GM12878 (cell line): ENCODE measurements around the gene FHIP2A. TPM values are rescaled to one million over a fixed set of nuclear protein-coding genes. Genes with fewer than 3 reads are reported as not detected.
"Not testable (repeated sequence)": the region's sequence is repeated elsewhere in the genome, so short reads cannot be mapped to it uniquely, and the experiment has no call there.

ENCODE experiments used
- ATAC-seq: fragments of 200-7000 bp; cut with Tn5 transposase; 3 replicates; pipeline ENCODE4 v1.9.1; 2020; ENCODE audit warnings: mild to moderate bottlenecking, moderate library complexity
- BruUV-seq: library from RNA; stranded (reverse); fragments of 400-500 nt; replicated peaks from 2 replicates; lab custom pipeline; 2021; lab: Mats Ljungman, UMichigan
- CTCF ChIA-PET: fragments of 300-600 bp; sonication (Branson Sonifier 250); formaldehyde crosslinking; extraction: SDS; loops from one replicate; lab custom pipeline; 2021; ENCODE audit warnings: inconsistent platforms; lab: Yijun Ruan, JAX
- POLR2A ChIA-PET: fragments of 350-600 bp; formaldehyde crosslinking; extraction: SDS; loops from one replicate; lab custom pipeline; 2021; ENCODE audit warnings: inconsistent platforms; lab: Charles Lee
- RAD21 ChIA-PET: fragments of 300-600 bp; sonication (Branson Sonifier 250); formaldehyde crosslinking; loops from one replicate; lab custom pipeline; 2023; ENCODE audit warnings: antibody characterized with exemption; ENCODE audit not compliant: unreplicated experiment; lab: Charles Lee
- SMC1A ChIA-PET: fragments of 300-600 bp; sonication (Branson Sonifier 250); formaldehyde crosslinking; loops from one replicate; lab custom pipeline; 2023; ENCODE audit not compliant: unreplicated experiment, uncharacterized antibody; lab: Charles Lee
- DNase-seq: peaks from one replicate; pipeline ENCODE4 v3.0.0-alpha.2; 2011; ENCODE audit warnings: low read depth, low spot score
- FAIRE-seq: peaks from 3 replicates; lab custom pipeline; 2011; peaks lifted over from hg19 to GRCh38; lab: Jason Lieb, UNC
- H2AFZ ChIP-seq: 2 replicates; pipeline ENCODE4 v1.6.0; 2011; ENCODE audit warnings: low read depth, low read length, control low read depth; ENCODE audit not compliant: control insufficient read depth
- H3K27ac ChIP-seq: 2 replicates; pipeline ENCODE4 v1.5.1; 2011; ENCODE audit warnings: control low read depth; ENCODE audit not compliant: control insufficient read depth, insufficient read depth
- H3K27me3 ChIP-seq, 2 experiments: replicated peaks in 1 of 2; 2 replicates each; pipeline versions ENCODE4 v1.6.0 to v1.6.1; 2011; ENCODE audit warnings: low read length in 1 of 2; ENCODE audit not compliant: control insufficient read depth in 2 of 2, insufficient read depth in 2 of 2
- H3K36me3 ChIP-seq, 2 experiments: 2 replicates each; pipeline ENCODE4 v1.5.1; 2011; ENCODE audit warnings: low read length in 1 of 2; ENCODE audit not compliant: control insufficient read depth in 2 of 2, insufficient read depth in 2 of 2
- H3K4me1 ChIP-seq: 2 replicates; pipeline ENCODE4 v1.6.1; 2011; ENCODE audit warnings: mild to moderate bottlenecking, low read length, moderate library complexity, mixed read lengths; ENCODE audit not compliant: control insufficient read depth, insufficient read depth
- H3K4me2 ChIP-seq: 2 replicates; pipeline ENCODE4 v1.6.0; 2011; ENCODE audit warnings: control low read depth; ENCODE audit not compliant: control insufficient read depth, insufficient read depth
- H3K4me3 ChIP-seq: fragments of 200-600 bp; sonication (generic); 2 replicates; pipeline ENCODE4 v1.5.1; 2016
- H3K79me2 ChIP-seq: 2 replicates; pipeline ENCODE4 v1.6.0; 2011; ENCODE audit warnings: low read length; ENCODE audit not compliant: control insufficient read depth, insufficient read depth
- H3K9ac ChIP-seq: 2 replicates; pipeline ENCODE4 v1.8.0; 2011; ENCODE audit warnings: low read length, control low read depth, mixed read lengths; ENCODE audit not compliant: control insufficient read depth, insufficient read depth
- H3K9me3 ChIP-seq: replicated peaks from 3 replicates; pipeline ENCODE4 v1.5.1; 2011; ENCODE audit warnings: mild to moderate bottlenecking, low read length; ENCODE audit not compliant: control insufficient read depth, insufficient read depth
- H4K20me1 ChIP-seq: 2 replicates; pipeline ENCODE4 v1.6.0; 2011; ENCODE audit not compliant: control insufficient read depth, insufficient read depth
- BCLAF1 ChIP-seq: fragments of 450-650 bp; IDR thresholded peaks from 2 replicates; pipeline ENCODE4 v1.6.1; 2017; ENCODE audit warnings: antibody characterized with exemption, mild to moderate bottlenecking, moderate library complexity
- CBX3 ChIP-seq: fragments of 200-600 bp; sonication (generic); IDR thresholded peaks from 2 replicates; pipeline ENCODE4 v1.6.1; 2016; ENCODE audit warnings: low read depth, borderline replicate concordance
- CHD2 ChIP-seq: IDR thresholded peaks from 2 replicates; pipeline ENCODE4 v1.6.1; 2011; ENCODE audit warnings: low read depth, low read length, improper control_type of control experiment, borderline replicate concordance
- CHD4 ChIP-seq: fragments of 200-600 bp; sonication (generic); IDR thresholded peaks from 2 replicates; pipeline ENCODE4 v1.6.1; 2016; ENCODE audit warnings: mild to moderate bottlenecking
- ETV6 ChIP-seq, 2 experiments: fragments of 450-650 bp in 1 of 2; IDR thresholded peaks in 1 of 2; conservative IDR thresholded peaks in 1 of 2; 2 replicates each; pipeline ENCODE4 v1.6.1; 2014; ENCODE audit warnings: antibody characterized with exemption in 1 of 2, borderline replicate concordance in 1 of 2, low read depth in 1 of 2, mild to moderate bottlenecking in 1 of 2, moderate library complexity in 1 of 2
- MYC ChIP-seq: IDR thresholded peaks from 2 replicates; pipeline ENCODE4 v1.6.1; 2011; ENCODE audit warnings: mild to moderate bottlenecking, low read length, moderate library complexity, inconsistent platforms; ENCODE audit not compliant: insufficient read depth, insufficient replicate concordance, insufficient read length, severe bottlenecking
- SIX5 ChIP-seq: IDR thresholded peaks from 2 replicates; pipeline ENCODE4 v1.6.1; 2011; ENCODE audit warnings: mild to moderate bottlenecking, low read depth, low read length, moderate library complexity; ENCODE audit not compliant: severe bottlenecking
- SKIL ChIP-seq: fragments of 450-650 bp; IDR thresholded peaks from 2 replicates; pipeline ENCODE4 v1.6.1; 2017; ENCODE audit warnings: mild to moderate bottlenecking, low read depth, inconsistent platforms; ENCODE audit not compliant: poor library complexity, severe bottlenecking
- SP1 ChIP-seq: IDR thresholded peaks from one replicate; pipeline ENCODE4 v1.6.1; 2011; ENCODE audit warnings: low read depth, low read length
- WGBS: methylation state at CpG from one replicate; pipeline ENCODE4 v1.1.6; 2016; ENCODE audit warnings: low lambda C conversion rate; ENCODE audit not compliant: insufficient replicate concordance, insufficient coverage; ENCODE audit errors: missing lambda C conversion rate; 5-methylcytosine and 5-hydroxymethylcytosine counted together
- in situ Hi-C: fragments of 300-500 bp; cut with MboI; formaldehyde crosslinking; loops from 9 replicates; pipeline ENCODE4 v1.14.3; 2018; ENCODE audit warnings: mixed read lengths
- intact Hi-C: fragments of 100-400 bp; cut with micrococcal nuclease; formaldehyde crosslinking; loops from one replicate; pipeline ENCODE4 v1.14.2; 2022; ENCODE audit not compliant: unreplicated experiment
- polyA plus RNA-seq, 11 experiments: library from polyadenylated mRNA; depleted of rRNA in 4 of 11; unstranded in 6 of 11; stranded (reverse) in 5 of 11; fragments of >200 nt; fragmentation: Nextera tagmentation in 4 of 11; fragmentation: Illumina TruSeq in 1 of 11; extraction: Ambion mirVana in 4 of 11; extraction: Trizol in 1 of 11; gene quantifications; 1 replicate in 1 of 11; 2 replicates in 10 of 11; pipeline versions ENCODE4 v1.2.1 to v1.2.3, GENCODE V29; 2011 to 2016; ENCODE audit warnings: inconsistent platforms in 2 of 11, missing spikeins in 2 of 11, low read depth in 1 of 11
- total RNA-seq, 4 experiments: library from RNA; depleted of rRNA in 3 of 4; stranded (reverse); fragments of >200 nt in 3 of 4; fragmentation: Illumina TruSeq in 1 of 4; extraction: Trizol in 1 of 4; gene quantifications; 2 replicates each; pipeline versions ENCODE4 v1.2.1 to v1.2.3, GENCODE V29; 2013 to 2021

The FHIP2A gene
- total and polyA plus RNA-seq, 10 of the 15 experiments (the other 5 are each of a cell fraction or from before 2014, with no cell fraction given): 6.8 to 30.4 (median 17.0) TPM

GRCh38 chr10:114857288-114857565 lies 35.6 kb downstream of the FHIP2A start:
- intact Hi-C loops, DNase-seq, H3K27me3 ChIP-seq, H3K4me3 ChIP-seq, H3K4me1 ChIP-seq, H3K9me3 ChIP-seq, H3K79me2 ChIP-seq, POLR2A ChIA-PET, H2AFZ ChIP-seq, in situ Hi-C loops, ATAC-seq, RAD21 ChIA-PET, H4K20me1 ChIP-seq, FAIRE-seq, H3K9ac ChIP-seq, H3K4me2 ChIP-seq, H3K27ac ChIP-seq, BruUV-seq: not testable (repeated sequence)
- CTCF ChIA-PET: interaction anchor here (1.8 kb wide), 1 partner anchor 35 kb away, joined by 4 read pairs; the partner anchor contains the start of gene FHIP2A
- SMC1A ChIA-PET: interaction anchor here (1.2 kb wide), 1 partner anchor 9 kb away, joined by 3 read pairs; no protein-coding TSS in a partner anchor
- peaks cover 4 to 29% of the 10 kb centered on the region in 2 experiments for H3K36me3 ChIP-seq
- 100% methylated on average over 5 of the region's 8 CpGs for WGBS

- FAIRE-seq: no peak
- no peak for TF ChIP-seq SKIL
- no peak for TF ChIP-seq CBX3
- TF ChIP-seq CHD2: no peak
- TF ChIP-seq CHD4: no peak
- no peak for TF ChIP-seq BCLAF1
- TF ChIP-seq SIX5: no peak
- TF ChIP-seq MYC: no peak
- TF ChIP-seq ETV6 (conservative IDR thresholded peaks at IDR 0.05 in 1 of 2, IDR thresholded peaks at IDR 0.05 in 1 of 2; ENCODE audit: borderline replicate concordance in 1 of 2, low read depth in 1 of 2): no peak
- TF ChIP-seq SP1: no peak
These were observed 36.5 kb downstream of the FHIP2A start for GRCh38 chr10:114857922-114858629.

More at GRCh38 chr10:114857922-114858629, 36.5 kb downstream of the FHIP2A start:
- Histone ChIP-seq H3K27ac (no peak overlapping the region), H3K9me3 (no peaks in the 10 kb centered on the region), H4K20me1 (no peaks in the 10 kb centered on the region), H3K79me2 (no peaks in the 10 kb centered on the region), H3K36me3 (peaks cover 4 to 29% of the 10 kb centered on the region in 2 experiments), H2AFZ (no peak overlapping the region), H3K27me3 (no peaks in the 10 kb centered on the region), H3K4me3 (no peak overlapping the region), H3K9ac (no peak overlapping the region), H3K4me2 (no peak overlapping the region), H3K4me1 (no peaks in the 10 kb centered on the region)
- intact Hi-C loops (no loop called here), in situ Hi-C loops (no loop called here)
- ChIA-PET POLR2A (no interaction called here), RAD21 (no interaction called here), SMC1A (interaction anchor here (1.6 kb wide), 1 partner anchor 13 kb away, joined by 3 read pairs; no protein-coding TSS in a partner anchor), CTCF (interaction anchor here (1.8 kb wide), 1 partner anchor 36 kb away, joined by 4 read pairs; the partner anchor contains the start of gene FHIP2A)
- BruUV-seq: no TSS peak
- no peak for DNase-seq
- 47% methylated on average over 2 of the region's 2 CpGs for WGBS
- no peak for ATAC-seq
